ENCODE results near the gene TFDP1. TPM values are rescaled to one million over a fixed set of nuclear protein-coding genes. Genes with fewer than 3 reads are reported as not detected.

TFDP1 gene
- total and polyA plus RNA-seq, 2 donors (not counting 1 experiment from before 2014, with no cell fraction given): 44.8 to 115 TPM

- Histone ChIP-seq H3K27me3 (ENCODE audit: control insufficient read depth, insufficient read depth, low read length) (no peaks in the 10 kb centered on the region), H4K20me1 (ENCODE audit: control insufficient read depth, extremely low read depth, insufficient read depth, low read length) (no peaks in the 10 kb centered on the region), H3K9me3 (ENCODE audit: control insufficient read depth, insufficient read depth, low read depth, low read length) (no peaks in the 10 kb centered on the region), H3K4me3 (replicated peaks in 1 of 4; ENCODE audit: control extremely low read depth in 1 of 4, insufficient read depth in 1 of 4, low read depth in 3 of 4, low read length in 4 of 4) (no peak overlapping the region), H3K9ac (ENCODE audit: insufficient read depth, low read length) (no peak overlapping the region), H3K27ac (ENCODE audit: insufficient read depth, low read length) (no peak overlapping the region), H2AFZ (ENCODE audit: low read length) (no peak overlapping the region), H3K36me3 (ENCODE audit: control insufficient read depth, insufficient read depth, low read length) (no peaks in the 10 kb centered on the region), H3K79me2 (ENCODE audit: control insufficient read depth, insufficient read depth, low read length) (no peaks in the 10 kb centered on the region), H3K4me2 (ENCODE audit: extremely low read depth, insufficient read depth, low read length) (no peak overlapping the region), H3K4me1 (ENCODE audit: control insufficient read depth, extremely low read depth, insufficient read depth, low read length) (no peaks in the 10 kb centered on the region)
- no peak for TF ChIP-seq EZH2 (IDR thresholded peaks at IDR 0.05; ENCODE audit: low read length, missing control alignments)
- TF ChIP-seq CTCF (conservative IDR thresholded peaks at IDR 0.05 in 1 of 2, IDR thresholded peaks at IDR 0.05 in 1 of 2; ENCODE audit: low read depth in 1 of 2, low read length in 2 of 2): no peak
- no peak for DNase-seq (ENCODE audit: low read depth in 2 of 2)
Measured at GRCh38 chr13:113666329-113666670, 81.7 kb downstream of the TFDP1 start.

GRCh38 chr13:113666951-113667701 is 82.6 kb downstream of the TFDP1 start, which contains the start of gene GRK1:
GRK1 (plus strand) TSS chr13:113667219; CDS start chr13:113667387, 168 bp downstream.
- no peaks in the 10 kb centered on the region for H3K4me1 ChIP-seq (ENCODE audit: control insufficient read depth, extremely low read depth, insufficient read depth, low read length)
- no peaks in the 10 kb centered on the region for H3K79me2 ChIP-seq (ENCODE audit: control insufficient read depth, insufficient read depth, low read length)
- DNase-seq (ENCODE audit: low read depth in 2 of 2): no peak
- TF ChIP-seq CTCF (conservative IDR thresholded peaks at IDR 0.05 in 1 of 2, IDR thresholded peaks at IDR 0.05 in 1 of 2; ENCODE audit: low read depth in 1 of 2, low read length in 2 of 2) (no peak), EZH2 (IDR thresholded peaks at IDR 0.05; ENCODE audit: low read length, missing control alignments) (no peak)
- no peaks in the 10 kb centered on the region for H3K27me3 ChIP-seq (ENCODE audit: control insufficient read depth, insufficient read depth, low read length)
- no peaks in the 10 kb centered on the region for H4K20me1 ChIP-seq (ENCODE audit: control insufficient read depth, extremely low read depth, insufficient read depth, low read length)
- H3K9me3 ChIP-seq (ENCODE audit: control insufficient read depth, insufficient read depth, low read depth, low read length): no peaks in the 10 kb centered on the region
- no peak within 1 kb of the TSS for H3K4me2 ChIP-seq (ENCODE audit: extremely low read depth, insufficient read depth, low read length)
- no peak within 1 kb of the TSS for H3K9ac ChIP-seq (ENCODE audit: insufficient read depth, low read length)
- H3K36me3 ChIP-seq (ENCODE audit: control insufficient read depth, insufficient read depth, low read length): no peaks in the 10 kb centered on the region
- H3K4me3 ChIP-seq (replicated peaks in 1 of 4; ENCODE audit: control extremely low read depth in 1 of 4, insufficient read depth in 1 of 4, low read depth in 3 of 4, low read length in 4 of 4): no peak within 1 kb of the TSS
- H2AFZ ChIP-seq (ENCODE audit: low read length): no peak within 1 kb of the TSS
- H3K27ac ChIP-seq (ENCODE audit: insufficient read depth, low read length): no peak within 1 kb of the TSS

- Histone ChIP-seq H2AFZ (ENCODE audit: low read length) (no peak overlapping the region), H3K4me3 (replicated peaks in 1 of 4; ENCODE audit: control extremely low read depth in 1 of 4, insufficient read depth in 1 of 4, low read depth in 3 of 4, low read length in 4 of 4) (no peak overlapping the region), H3K79me2 (ENCODE audit: control insufficient read depth, insufficient read depth, low read length) (no peaks in the 10 kb centered on the region), H3K27ac (ENCODE audit: insufficient read depth, low read length) (no peak overlapping the region), H3K4me2 (ENCODE audit: extremely low read depth, insufficient read depth, low read length) (no peak overlapping the region), H3K9ac (ENCODE audit: insufficient read depth, low read length) (no peak overlapping the region), H3K27me3 (ENCODE audit: control insufficient read depth, insufficient read depth, low read length) (no peaks in the 10 kb centered on the region), H4K20me1 (ENCODE audit: control insufficient read depth, extremely low read depth, insufficient read depth, low read length) (no peaks in the 10 kb centered on the region), H3K9me3 (ENCODE audit: control insufficient read depth, insufficient read depth, low read depth, low read length) (no peaks in the 10 kb centered on the region), H3K4me1 (ENCODE audit: control insufficient read depth, extremely low read depth, insufficient read depth, low read length) (no peaks in the 10 kb centered on the region), H3K36me3 (ENCODE audit: control insufficient read depth, insufficient read depth, low read length) (no peaks in the 10 kb centered on the region)
- DNase-seq (ENCODE audit: low read depth in 2 of 2): no peak
- TF ChIP-seq EZH2 (IDR thresholded peaks at IDR 0.05; ENCODE audit: low read length, missing control alignments) (no peak), CTCF (conservative IDR thresholded peaks at IDR 0.05 in 1 of 2, IDR thresholded peaks at IDR 0.05 in 1 of 2; ENCODE audit: low read depth in 1 of 2, low read length in 2 of 2) (no peak)
Measured at GRCh38 chr13:113667771-113668490, 83.4 kb downstream of the TFDP1 start.

Data from fibroblast of lung (primary cell).